RWPE1 (cell line): Measurements from ENCODE around the gene ACTL7B.
"Not testable (repeated sequence)": the region's sequence is repeated elsewhere in the genome, so short reads cannot be mapped to it uniquely, and the experiment has no call there.

Source experiments
- CTCF ChIA-PET: fragments of 350-600 bp; sonication (Branson Sonifier 250); formaldehyde crosslinking; extraction: SDS; loops from one replicate; lab custom pipeline; 2021; lab: Yijun Ruan, JAX
- POLR2A ChIA-PET: fragments of 400-600 bp; formaldehyde crosslinking; extraction: SDS; loops from one replicate; lab custom pipeline; 2020; ENCODE audit warnings: antibody characterized with exemption; ENCODE audit not compliant: low non-redundant PET; lab: Yijun Ruan, JAX
- DNase-seq: peaks from one replicate; pipeline ENCODE4 v3.0.0; 2012; ENCODE audit warnings: low spot score
- H3K27ac ChIP-seq: fragments of 450-650 bp; 2 replicates; pipeline ENCODE4 v1.5.1; 2017
- TF ChIP-seq, protein P1 (sequence below): fragments of 450-650 bp; conservative IDR thresholded peaks from 2 replicates; pipeline ENCODE4 v1.5.1; 2017; ENCODE audit warnings: low read depth, mild to moderate bottlenecking

Gene ACTL7B

DNA sequence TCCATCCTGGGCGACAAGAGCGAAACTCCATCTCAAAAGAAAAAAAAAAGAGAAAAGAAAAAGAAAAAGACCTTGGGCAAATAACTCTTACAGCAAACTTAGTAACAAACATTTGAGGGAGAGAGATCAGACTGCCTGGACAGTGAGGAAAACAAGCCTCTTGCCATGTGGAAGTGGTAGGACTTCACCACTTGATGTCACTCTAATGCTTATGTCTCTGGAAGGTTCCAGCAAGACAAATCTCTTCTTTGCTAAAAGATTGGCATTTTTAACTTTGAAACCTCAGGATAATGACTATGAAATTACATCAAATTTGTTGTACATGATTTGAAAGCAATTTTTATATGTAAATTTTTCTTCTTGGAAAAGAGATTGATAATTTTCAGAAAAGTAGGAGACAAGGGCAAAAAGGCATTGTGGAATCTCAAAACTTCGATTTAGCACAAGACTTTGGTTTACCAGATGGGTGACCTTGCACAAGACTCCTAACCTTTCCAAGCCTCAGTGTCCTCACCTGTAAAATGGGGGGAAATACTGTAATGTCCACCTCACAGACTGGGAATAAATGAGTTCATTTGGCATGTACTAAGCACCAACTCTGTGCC, 5.4 kb downstream of the ACTL7B start:
- CTCF ChIA-PET: interaction anchor here (0.6 to 3.0 kb wide), 7 partner anchors 14 to 1405 kb away, joined by 3 to 7 read pairs (median 3); no protein-coding TSS in a partner anchor

DNA sequence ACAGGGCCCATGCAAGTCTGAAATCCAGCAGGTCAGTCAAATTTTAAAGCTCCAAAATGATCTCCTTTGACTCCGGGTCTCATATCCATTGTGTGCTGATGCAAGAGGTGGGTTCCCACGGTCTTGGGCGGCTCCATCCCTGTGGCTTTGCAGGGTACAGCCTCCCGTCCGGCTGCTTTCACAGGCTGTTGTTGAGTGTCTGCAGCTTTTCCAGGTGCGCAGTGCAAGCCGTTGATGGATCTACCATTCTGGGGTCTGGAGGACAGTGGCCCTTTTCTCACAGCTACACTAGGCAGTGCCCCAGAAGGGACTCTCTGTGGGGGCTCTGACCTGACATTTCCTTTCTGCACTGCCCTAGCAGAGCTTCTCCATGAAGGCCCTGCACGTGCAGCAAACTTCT, 7.5 kb downstream of the ACTL7B start:
- peak overlapping the region; percentile 63 for H3K27ac ChIP-seq
- DNase-seq, POLR2A ChIA-PET: not testable (repeated sequence)
- CTCF ChIA-PET: interaction anchor here (0.6 kb wide), 1 partner anchor 311 kb away, joined by 3 read pairs; no protein-coding TSS in a partner anchor

More for the DNA sequence above, 5.4 kb downstream of the ACTL7B start:
- H3K27ac ChIP-seq: no peak overlapping the region
- POLR2A ChIA-PET: no interaction called here
- TF ChIP-seq, protein P1, sequence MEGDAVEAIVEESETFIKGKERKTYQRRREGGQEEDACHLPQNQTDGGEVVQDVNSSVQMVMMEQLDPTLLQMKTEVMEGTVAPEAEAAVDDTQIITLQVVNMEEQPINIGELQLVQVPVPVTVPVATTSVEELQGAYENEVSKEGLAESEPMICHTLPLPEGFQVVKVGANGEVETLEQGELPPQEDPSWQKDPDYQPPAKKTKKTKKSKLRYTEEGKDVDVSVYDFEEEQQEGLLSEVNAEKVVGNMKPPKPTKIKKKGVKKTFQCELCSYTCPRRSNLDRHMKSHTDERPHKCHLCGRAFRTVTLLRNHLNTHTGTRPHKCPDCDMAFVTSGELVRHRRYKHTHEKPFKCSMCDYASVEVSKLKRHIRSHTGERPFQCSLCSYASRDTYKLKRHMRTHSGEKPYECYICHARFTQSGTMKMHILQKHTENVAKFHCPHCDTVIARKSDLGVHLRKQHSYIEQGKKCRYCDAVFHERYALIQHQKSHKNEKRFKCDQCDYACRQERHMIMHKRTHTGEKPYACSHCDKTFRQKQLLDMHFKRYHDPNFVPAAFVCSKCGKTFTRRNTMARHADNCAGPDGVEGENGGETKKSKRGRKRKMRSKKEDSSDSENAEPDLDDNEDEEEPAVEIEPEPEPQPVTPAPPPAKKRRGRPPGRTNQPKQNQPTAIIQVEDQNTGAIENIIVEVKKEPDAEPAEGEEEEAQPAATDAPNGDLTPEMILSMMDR: peak; percentile 79
- peak; percentile 77 for DNase-seq

DNA sequence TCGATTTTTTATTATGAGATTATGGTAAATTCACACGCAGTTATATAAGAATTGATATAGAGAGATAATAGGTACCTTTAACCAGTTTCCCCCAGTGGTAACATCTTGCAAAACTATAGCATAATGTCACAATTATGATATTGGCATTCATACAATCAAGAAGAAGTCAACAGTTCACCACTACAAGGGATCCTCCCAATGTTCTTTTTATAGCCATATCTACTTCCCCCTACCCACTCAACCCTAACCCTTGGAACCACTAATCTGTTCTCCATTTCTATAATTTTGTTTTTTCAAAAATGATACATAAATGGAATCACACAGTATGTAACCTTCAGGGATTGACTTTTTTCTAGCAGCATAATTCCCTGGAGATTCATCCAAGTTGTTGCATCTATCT, 9.8 kb downstream of the ACTL7B start:
- ChIA-PET POLR2A (no interaction called here), CTCF (interaction anchor here (0.7 kb wide), 1 partner anchor 30 kb away, joined by 4 read pairs; no protein-coding TSS in a partner anchor)
- no peak for DNase-seq
- TF ChIP-seq, protein P1: no peak
- H3K27ac ChIP-seq: no peak overlapping the region

DNA sequence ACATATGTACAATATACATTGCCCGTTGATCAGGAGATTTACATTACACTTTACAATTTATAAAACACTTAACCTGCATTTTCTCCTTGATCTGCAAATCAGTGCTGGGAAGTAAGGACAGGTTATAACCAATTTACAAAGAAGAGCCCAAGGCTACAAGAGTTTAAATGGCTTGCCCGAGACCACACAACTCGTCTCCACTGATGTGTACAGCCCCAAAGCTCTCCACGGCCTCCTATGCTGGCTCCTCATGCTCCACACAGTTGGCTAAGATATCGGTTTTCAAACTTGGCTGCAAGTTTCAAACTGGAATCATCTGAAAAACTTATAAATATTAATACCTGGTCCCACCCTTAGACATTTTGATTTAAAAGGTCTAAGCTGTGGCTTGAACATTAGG, 10.3 kb downstream of the ACTL7B start:
- TF ChIP-seq, protein P1: no peak
- no peak overlapping the region for H3K27ac ChIP-seq
- ChIA-PET CTCF (no interaction called here), POLR2A (no interaction called here)
- DNase-seq: no peak

DNA sequence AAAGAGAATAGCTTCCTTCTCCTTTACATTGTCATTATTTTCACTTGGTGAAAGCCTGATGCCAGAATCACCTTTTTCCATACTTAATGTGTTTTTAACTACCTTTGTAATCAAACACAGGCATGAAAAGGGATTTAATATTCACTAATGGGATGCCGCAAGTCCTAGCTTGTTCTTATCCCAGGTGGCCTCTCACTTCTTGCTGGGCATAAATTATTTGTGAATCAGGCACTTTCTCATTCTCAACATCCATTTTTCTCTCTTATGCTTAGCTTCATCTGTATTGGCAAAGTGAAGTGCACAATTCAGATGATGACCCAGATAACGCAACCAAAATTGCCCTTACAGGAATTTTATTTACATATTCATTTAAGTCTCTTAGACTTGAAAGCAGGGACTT, 10.9 kb downstream of the ACTL7B start:
- POLR2A ChIA-PET: no interaction called here
- CTCF ChIA-PET: no interaction called here
- DNase-seq: no peak
- no peak overlapping the region for H3K27ac ChIP-seq
- TF ChIP-seq, protein P1: no peak

DNA sequence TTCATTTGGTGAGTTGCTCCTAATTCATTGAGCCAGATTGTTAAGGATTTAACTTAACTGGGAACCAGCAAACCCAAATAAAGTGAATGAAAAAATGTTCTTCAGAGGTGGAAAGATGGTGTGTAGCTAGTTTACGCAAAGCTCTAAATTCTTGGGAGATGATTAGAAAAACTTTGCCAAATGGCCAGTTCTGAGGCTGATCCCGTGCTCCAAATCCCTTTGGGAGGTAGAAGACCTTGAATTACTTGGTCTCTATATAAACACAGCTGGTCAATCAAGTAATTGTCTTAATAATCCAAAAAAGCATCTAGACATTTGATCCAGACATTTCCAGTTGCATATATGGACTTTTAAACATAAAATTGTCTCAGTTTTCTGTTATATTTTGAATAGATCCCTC, 11.4 kb downstream of the ACTL7B start:
- no peak for DNase-seq
- ChIA-PET CTCF (interaction anchor here (0.7 kb wide), 1 partner anchor 102 kb away, joined by 4 read pairs; no protein-coding TSS in a partner anchor), POLR2A (no interaction called here)

More for the DNA sequence above, 11.4 kb downstream of the ACTL7B start:
- H3K27ac ChIP-seq: peak overlapping the region; percentile 21; the same call in 1 of the 2 replicates
- TF ChIP-seq, protein P1: no peak
